ENCODE measurements around the gene DPPA4.

- TF ChIP-seq CTCF (IDR thresholded peaks at IDR 0.05; ENCODE audit: insufficient read depth, low read length, poor library complexity, severe bottlenecking) (no peak), EZH2phosphoT487 (conservative IDR thresholded peaks at IDR 0.05; ENCODE audit: low read length) (no peak)
These were observed 24.3 kb downstream of the DPPA4 start for GRCh38 chr3:109313061-109313460.
